ENCODE data around the gene CLCN1.

Gene CLCN1

GRCh38 chr7:143315776-143316175 is at the start of gene CLCN1:
Gene CLCN1, plus strand, starts transcription at chr7:143316111. Its CDS starts 102 bp downstream, at chr7:143316213.
- H3K4me3 ChIP-seq (ENCODE audit: low read depth, low read length), result no peak within 1 kb of the TSS
- no peak for TF ChIP-seq CTCF (conservative IDR thresholded peaks at IDR 0.05; ENCODE audit: low read depth, low read length)
- no peak for DNase-seq (ENCODE audit: low read depth)

- H3K4me3 ChIP-seq (ENCODE audit: low read depth, low read length), result no peak overlapping the region
- no peak for TF ChIP-seq CTCF (conservative IDR thresholded peaks at IDR 0.05; ENCODE audit: low read depth, low read length)
- no peak for DNase-seq (ENCODE audit: low read depth)
Measured at GRCh38 chr7:143269251-143269650, 46.7 kb upstream of the CLCN1 start.

- no peak for DNase-seq (ENCODE audit: low read depth)
- no peak for TF ChIP-seq CTCF (conservative IDR thresholded peaks at IDR 0.05; ENCODE audit: low read depth, low read length)
- no peak overlapping the region for H3K4me3 ChIP-seq (ENCODE audit: low read depth, low read length)
Measured at GRCh38 chr7:143271240-143271639, 44.7 kb upstream of the CLCN1 start.

GRCh38 chr7:143272871-143273270 is 43.0 kb upstream of the CLCN1 start:
- DNase-seq (ENCODE audit: low read depth), result no peak
- no peak for TF ChIP-seq CTCF (conservative IDR thresholded peaks at IDR 0.05; ENCODE audit: low read depth, low read length)
- no peak overlapping the region for H3K4me3 ChIP-seq (ENCODE audit: low read depth, low read length)

- peak; percentile 86 for DNase-seq (ENCODE audit: low read depth)
- TF ChIP-seq CTCF (conservative IDR thresholded peaks at IDR 0.05; ENCODE audit: low read depth, low read length), result no peak
- no peak overlapping the region for H3K4me3 ChIP-seq (ENCODE audit: low read depth, low read length)
Measured at GRCh38 chr7:143279186-143280098, 36.5 kb upstream of the CLCN1 start.

- no peak for DNase-seq (ENCODE audit: low read depth)
- TF ChIP-seq CTCF (conservative IDR thresholded peaks at IDR 0.05; ENCODE audit: low read depth, low read length), result no peak
- H3K4me3 ChIP-seq (ENCODE audit: low read depth, low read length), result no peak overlapping the region
Measured at GRCh38 chr7:143280160-143280559, 35.8 kb upstream of the CLCN1 start.

DNA sequence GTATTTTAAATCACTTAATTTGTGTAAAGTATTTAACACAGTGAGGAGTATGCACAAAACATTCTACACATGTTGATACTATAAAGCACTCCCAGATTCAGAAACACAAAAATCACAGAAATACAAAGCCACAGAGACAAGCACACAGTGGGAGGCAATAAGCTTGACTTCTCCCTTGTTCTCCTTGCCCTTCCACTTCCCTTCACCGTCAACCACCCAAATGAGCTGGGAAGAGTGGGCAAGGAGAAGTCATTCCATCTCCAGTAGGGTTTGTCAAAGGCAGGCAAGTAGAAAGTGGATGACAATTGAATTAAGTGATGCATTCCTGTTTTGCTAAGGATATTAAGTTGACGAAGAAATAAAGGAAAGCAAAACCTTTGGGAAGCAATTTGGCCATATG is 35.3 kb upstream of the CLCN1 start:
- DNase-seq (ENCODE audit: low read depth), result no peak

More for the DNA sequence above, 35.3 kb upstream of the CLCN1 start:
- TF ChIP-seq CTCF (conservative IDR thresholded peaks at IDR 0.05; ENCODE audit: low read depth, low read length), result no peak
- H3K4me3 ChIP-seq (ENCODE audit: low read depth, low read length), result no peak overlapping the region
